HCT116 (cell line): Measurements from ENCODE around the gene RPL27. TPM values are rescaled to one million over a fixed set of nuclear protein-coding genes. Genes with fewer than 3 reads are reported as not detected.

ENCODE experiments used
- ATAC-seq: fragments of 200-7000 bp; cut with Tn5 transposase; 2 replicates; pipeline ENCODE4 v1.9.1; 2020; ENCODE audit warnings: mild to moderate bottlenecking, moderate library complexity
- BruUV-seq: library from RNA; stranded (reverse); fragments of 400-500 nt; replicated peaks from 2 replicates; lab custom pipeline; 2021; lab: Mats Ljungman, UMichigan
- CTCF ChIA-PET: fragments of 300-600 bp; sonication (Branson Sonifier 250); formaldehyde crosslinking; loops from one replicate; lab custom pipeline; 2021; ENCODE audit warnings: antibody characterized with exemption; lab: Charles Lee
- POLR2A ChIA-PET: fragments of 300-600, 350-600 bp; sonication (Branson Sonifier 250); formaldehyde crosslinking; loops from one replicate; lab custom pipeline; 2021; ENCODE audit warnings: antibody characterized with exemption; lab: Charles Lee
- RAD21 ChIA-PET, 2 experiments: fragments of 300-600 bp; sonication (Branson Sonifier 250); formaldehyde crosslinking; loops; one replicate each; lab custom pipeline; 2023; ENCODE audit warnings: low total read pairs in 2 of 2; ENCODE audit not compliant: uncharacterized antibody in 2 of 2, unreplicated experiment in 2 of 2, low non-redundant PET in 1 of 2; lab: Charles Lee
- DNase-seq: peaks from one replicate; pipeline ENCODE4 v3.0.0-alpha.2; 2010; ENCODE audit warnings: low read depth, low spot score
- H2AFZ ChIP-seq: fragments of 200-600 bp; shearing (Covaris generic), sonication (generic); 2 replicates; pipeline ENCODE4 v1.6.1; 2017; ENCODE audit warnings: low read depth, mixed run types, mixed read lengths, antibody characterized with exemption, low read length; ENCODE audit not compliant: poor library complexity, severe bottlenecking
- H3K27ac ChIP-seq: 2 replicates; pipeline ENCODE4 v1.5.1; 2012; ENCODE audit warnings: low read depth, low read length
- H3K27me3 ChIP-seq: fragments of 200-600 bp; sonication (generic); 2 replicates; pipeline ENCODE4 v1.6.1; 2016; ENCODE audit warnings: mixed run types, low read length, mixed read lengths; ENCODE audit not compliant: insufficient read depth
- H3K36me3 ChIP-seq, 2 experiments: fragments of 200-500 bp in 1 of 2; fragments of 200-600 bp in 1 of 2; sonication (Bioruptor generic) in 1 of 2; sonication (generic) in 1 of 2; 2 replicates each; pipeline versions ENCODE4 v1.5.1 to v1.6.1; 2014 to 2016; ENCODE audit warnings: low read length in 2 of 2, inconsistent platforms in 1 of 2, mixed read lengths in 1 of 2, mixed run types in 1 of 2; ENCODE audit not compliant: insufficient read depth in 2 of 2, control insufficient read depth in 1 of 2
- H3K4me1 ChIP-seq, 2 experiments: fragments of 200-600 bp in 1 of 2; sonication (generic) in 1 of 2; 2 replicates each; pipeline versions ENCODE4 v1.5.1 to v1.6.1; 2012 to 2017; ENCODE audit warnings: low read length in 2 of 2, inconsistent platforms in 1 of 2, mild to moderate bottlenecking in 1 of 2, mixed read lengths in 1 of 2, mixed run types in 1 of 2, moderate library complexity in 1 of 2; ENCODE audit not compliant: insufficient read depth in 2 of 2, control insufficient read depth in 1 of 2
- H3K4me2 ChIP-seq: fragments of 200-600 bp; sonication (generic); 2 replicates; pipeline ENCODE4 v1.6.1; 2017; ENCODE audit warnings: mixed run types, low read length, mixed read lengths
- H3K4me3 ChIP-seq, 2 experiments: fragments of 200-600 bp in 1 of 2; sonication (generic) in 1 of 2; replicated peaks in 1 of 2; 2 replicates each; pipeline ENCODE4 v1.5.1; 2011 to 2016; ENCODE audit warnings: low read length in 2 of 2, control low read depth in 1 of 2, low read depth in 1 of 2, mild to moderate bottlenecking in 1 of 2, mixed read lengths in 1 of 2, mixed run types in 1 of 2
- H3K79me2 ChIP-seq: fragments of 200-600 bp; sonication (generic); 2 replicates; pipeline ENCODE4 v1.6.1; 2017; ENCODE audit warnings: mild to moderate bottlenecking, mixed run types, low read length, moderate library complexity, mixed read lengths; ENCODE audit not compliant: insufficient read depth
- H3K9ac ChIP-seq: fragments of 200-600 bp; sonication (generic); 2 replicates; pipeline ENCODE4 v1.6.1; 2016; ENCODE audit warnings: low read length, mixed read lengths
- H3K9me2 ChIP-seq: fragments of 200-600 bp; sonication (generic), shearing (Covaris generic); 2 replicates; pipeline ENCODE4 v1.6.1; 2017; ENCODE audit warnings: mixed run types, mild to moderate bottlenecking, moderate library complexity; ENCODE audit not compliant: insufficient read depth
- H3K9me3 ChIP-seq, 2 experiments: fragments of 200-500 bp in 1 of 2; fragments of 200-600 bp in 1 of 2; sonication (Bioruptor generic) in 1 of 2; sonication (generic) in 1 of 2; 2 replicates each; pipeline ENCODE4 v1.6.1; 2014 to 2017; ENCODE audit warnings: low read length in 2 of 2, mixed read lengths in 2 of 2, inconsistent platforms in 1 of 2, low read depth in 1 of 2, mild to moderate bottlenecking in 1 of 2, mixed run types in 1 of 2, moderate library complexity in 1 of 2; ENCODE audit not compliant: control insufficient read depth in 1 of 2, insufficient read depth in 1 of 2
- H4K20me1 ChIP-seq: fragments of 200-600 bp; sonication (generic), shearing (Covaris generic); 2 replicates; pipeline ENCODE4 v1.6.1; 2017; ENCODE audit warnings: mixed run types, mild to moderate bottlenecking, moderate library complexity; ENCODE audit not compliant: insufficient read depth
- CBX3 ChIP-seq: IDR thresholded peaks from 2 replicates; pipeline ENCODE4 v1.6.1; 2012; ENCODE audit warnings: low read depth
- CEBPB ChIP-seq: IDR thresholded peaks from 2 replicates; pipeline ENCODE4 v1.6.1; 2012; ENCODE audit warnings: low read depth
- CTCF ChIP-seq, 3 experiments: fragments of 200-600 bp in 1 of 3; sonication (generic) in 1 of 3; IDR thresholded peaks in 2 of 3; conservative IDR thresholded peaks in 1 of 3; 2 replicates each; pipeline ENCODE4 v1.5.1; 2012 to 2017; ENCODE audit warnings: low read depth in 2 of 3, low read length in 2 of 3, antibody characterized with exemption in 1 of 3, borderline replicate concordance in 1 of 3, control low read depth in 1 of 3, mild to moderate bottlenecking in 1 of 3, mixed read lengths in 1 of 3, mixed run types in 1 of 3, moderate library complexity in 1 of 3; ENCODE audit not compliant: insufficient read depth in 1 of 3
- SIN3A ChIP-seq: IDR thresholded peaks from 2 replicates; pipeline ENCODE4 v1.6.1; 2012; ENCODE audit warnings: low read depth
- YY1 ChIP-seq: IDR thresholded peaks from 2 replicates; pipeline ENCODE4 v1.6.1; 2011; ENCODE audit warnings: low read length, low read depth, moderate library complexity, mild to moderate bottlenecking; ENCODE audit not compliant: insufficient replicate concordance; ENCODE audit errors: extremely low read depth
- ZFX ChIP-seq: fragments of 450-650 bp; IDR thresholded peaks from 2 replicates; pipeline ENCODE4 v1.6.1; 2017
- ZNF274 ChIP-seq: fragments of 200-500 bp; sonication (Bioruptor generic); IDR thresholded peaks from 2 replicates; pipeline ENCODE4 v1.6.1; 2014; ENCODE audit warnings: mild to moderate bottlenecking, low read depth, low read length, inconsistent platforms
- intact Hi-C: fragments of 100-400 bp; cut with micrococcal nuclease; formaldehyde crosslinking; loops from 2 replicates; pipeline ENCODE4 v1.10.0; 2022
- total RNA-seq: library from RNA; stranded (reverse); gene quantifications from one replicate; pipeline ENCODE4 v1.2.1, GENCODE V29; 2021; ENCODE audit not compliant: unreplicated experiment

The RPL27 gene
- total RNA-seq, 1 experiment from 2014 or later: 1,295 TPM

- TF ChIP-seq CTCF (IDR thresholded peaks at IDR 0.05 in 2 of 3, conservative IDR thresholded peaks at IDR 0.05 in 1 of 3; ENCODE audit: borderline replicate concordance in 1 of 3, insufficient read depth in 1 of 3, low read depth in 2 of 3, low read length in 2 of 3): no peak
- no peak for TF ChIP-seq CEBPB
- TF ChIP-seq, all 23 proteins: peak for 5
These were observed 17.3 kb upstream of the RPL27 start (continued) for GRCh38 chr17:42980766-42981397.

- peak overlapping the region; percentile 93; the same call in 1 of the 2 replicates for H3K4me2 ChIP-seq
- no peak for DNase-seq
- ATAC-seq: no peak
- no peak overlapping the region for H2AFZ ChIP-seq
- RAD21 ChIA-PET: no interaction called here
- H3K36me3 ChIP-seq: peaks cover 13 to 15% of the 10 kb centered on the region in 2 experiments; a peak in 3 of 4 replicates
- no peak overlapping the region for H3K27ac ChIP-seq
- H4K20me1 ChIP-seq: no peaks in the 10 kb centered on the region
- intact Hi-C loops: no loop called here
- POLR2A ChIA-PET: interaction anchor here (0.8 kb wide), 1 partner anchor 16 kb away, joined by 4 read pairs; the partner anchor contains the start of gene RPL27
- peaks cover 40% of the 10 kb centered on the region for H3K79me2 ChIP-seq
- no peaks in the 10 kb centered on the region for H3K9me2 ChIP-seq
- TF ChIP-seq ZNF274 (no peak), CBX3 (no peak), SIN3A (no peak), ZFX (no peak), YY1 (no peak)
- H3K9ac ChIP-seq: no peak overlapping the region
- H3K4me1 ChIP-seq: peaks cover 10 to 23% of the 10 kb centered on the region in 2 experiments; a peak in 3 of 4 replicates
- CTCF ChIA-PET: no interaction called here
- no peaks in the 10 kb centered on the region for H3K27me3 ChIP-seq
- H3K9me3 ChIP-seq: no peaks in the 10 kb centered on the region
- BruUV-seq: no TSS peak
- no peak overlapping the region for H3K4me3 ChIP-seq
These were observed 16.0 kb upstream of the RPL27 start for GRCh38 chr17:42982266-42982665.
